GM12865 (cell line): ENCODE data around the gene EFHC1.

ENCODE experiments used
- DNase-seq: peaks from one replicate; pipeline ENCODE4 v3.0.0; 2010; ENCODE audit warnings: low read depth
- H3K4me3 ChIP-seq: 2 replicates; pipeline ENCODE4 v1.5.1; 2011; ENCODE audit warnings: mild to moderate bottlenecking, low read depth, low read length, control low read depth
- TF ChIP-seq, protein P1 (sequence below): IDR thresholded peaks from 2 replicates; pipeline ENCODE4 v1.5.1; 2011; ENCODE audit warnings: low read length, control low read depth, low read depth, inconsistent platforms; ENCODE audit not compliant: insufficient read depth; ENCODE audit errors: missing control alignments

The EFHC1 gene, protein sequence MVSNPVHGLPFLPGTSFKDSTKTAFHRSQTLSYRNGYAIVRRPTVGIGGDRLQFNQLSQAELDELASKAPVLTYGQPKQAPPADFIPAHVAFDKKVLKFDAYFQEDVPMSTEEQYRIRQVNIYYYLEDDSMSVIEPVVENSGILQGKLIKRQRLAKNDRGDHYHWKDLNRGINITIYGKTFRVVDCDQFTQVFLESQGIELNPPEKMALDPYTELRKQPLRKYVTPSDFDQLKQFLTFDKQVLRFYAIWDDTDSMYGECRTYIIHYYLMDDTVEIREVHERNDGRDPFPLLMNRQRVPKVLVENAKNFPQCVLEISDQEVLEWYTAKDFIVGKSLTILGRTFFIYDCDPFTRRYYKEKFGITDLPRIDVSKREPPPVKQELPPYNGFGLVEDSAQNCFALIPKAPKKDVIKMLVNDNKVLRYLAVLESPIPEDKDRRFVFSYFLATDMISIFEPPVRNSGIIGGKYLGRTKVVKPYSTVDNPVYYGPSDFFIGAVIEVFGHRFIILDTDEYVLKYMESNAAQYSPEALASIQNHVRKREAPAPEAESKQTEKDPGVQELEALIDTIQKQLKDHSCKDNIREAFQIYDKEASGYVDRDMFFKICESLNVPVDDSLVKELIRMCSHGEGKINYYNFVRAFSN

DNA sequence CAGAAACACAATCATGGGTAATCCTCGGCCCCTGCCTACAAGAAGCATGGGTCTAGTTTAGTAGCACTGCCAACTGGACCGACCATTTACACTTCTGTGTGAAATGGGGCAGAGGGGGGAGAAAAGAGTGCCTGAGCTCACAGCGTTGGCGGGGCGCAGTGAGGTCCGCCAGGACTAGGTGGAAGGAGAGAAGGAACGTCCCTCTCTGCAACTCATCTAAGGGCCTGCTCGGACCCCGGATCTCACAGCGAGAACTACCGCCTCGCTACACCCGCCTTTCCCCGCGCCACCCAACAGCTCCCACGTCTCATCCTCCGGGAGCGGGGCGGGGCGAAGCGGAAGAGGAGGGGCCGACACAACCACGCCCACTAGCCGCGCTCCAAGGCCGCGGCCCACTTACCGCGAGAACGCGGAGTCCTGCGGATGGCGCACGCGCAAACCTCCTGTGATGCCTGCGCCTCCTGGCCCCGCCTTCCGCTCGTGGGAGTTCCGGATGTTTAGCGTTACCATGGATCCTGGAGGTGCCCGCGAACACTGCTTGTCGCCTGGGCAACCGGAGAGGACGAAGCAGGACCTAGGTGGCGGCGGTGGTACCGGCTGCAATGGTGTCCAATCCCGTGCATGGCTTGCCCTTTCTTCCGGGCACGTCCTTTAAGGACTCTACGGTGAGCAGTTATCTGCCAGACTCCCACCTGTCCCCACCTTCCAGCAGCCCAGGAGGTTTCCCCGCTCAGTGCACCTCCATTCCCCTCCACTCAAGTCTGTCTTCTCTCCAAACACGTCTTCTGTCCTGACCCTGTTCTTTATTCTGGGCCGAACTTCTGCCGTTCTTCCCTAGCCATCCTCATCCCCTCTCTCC is at the start of gene EFHC1:
Gene EFHC1, plus strand, starts transcription at position 534 of the 859 bp plus-strand sequence. Its CDS starts 69 bp downstream, at position 603.
- TF ChIP-seq, protein P1, sequence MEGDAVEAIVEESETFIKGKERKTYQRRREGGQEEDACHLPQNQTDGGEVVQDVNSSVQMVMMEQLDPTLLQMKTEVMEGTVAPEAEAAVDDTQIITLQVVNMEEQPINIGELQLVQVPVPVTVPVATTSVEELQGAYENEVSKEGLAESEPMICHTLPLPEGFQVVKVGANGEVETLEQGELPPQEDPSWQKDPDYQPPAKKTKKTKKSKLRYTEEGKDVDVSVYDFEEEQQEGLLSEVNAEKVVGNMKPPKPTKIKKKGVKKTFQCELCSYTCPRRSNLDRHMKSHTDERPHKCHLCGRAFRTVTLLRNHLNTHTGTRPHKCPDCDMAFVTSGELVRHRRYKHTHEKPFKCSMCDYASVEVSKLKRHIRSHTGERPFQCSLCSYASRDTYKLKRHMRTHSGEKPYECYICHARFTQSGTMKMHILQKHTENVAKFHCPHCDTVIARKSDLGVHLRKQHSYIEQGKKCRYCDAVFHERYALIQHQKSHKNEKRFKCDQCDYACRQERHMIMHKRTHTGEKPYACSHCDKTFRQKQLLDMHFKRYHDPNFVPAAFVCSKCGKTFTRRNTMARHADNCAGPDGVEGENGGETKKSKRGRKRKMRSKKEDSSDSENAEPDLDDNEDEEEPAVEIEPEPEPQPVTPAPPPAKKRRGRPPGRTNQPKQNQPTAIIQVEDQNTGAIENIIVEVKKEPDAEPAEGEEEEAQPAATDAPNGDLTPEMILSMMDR = no peak
- peak within 1 kb of the TSS; percentile 74 for H3K4me3 ChIP-seq
- DNase-seq = peak; percentile 99

DNA sequence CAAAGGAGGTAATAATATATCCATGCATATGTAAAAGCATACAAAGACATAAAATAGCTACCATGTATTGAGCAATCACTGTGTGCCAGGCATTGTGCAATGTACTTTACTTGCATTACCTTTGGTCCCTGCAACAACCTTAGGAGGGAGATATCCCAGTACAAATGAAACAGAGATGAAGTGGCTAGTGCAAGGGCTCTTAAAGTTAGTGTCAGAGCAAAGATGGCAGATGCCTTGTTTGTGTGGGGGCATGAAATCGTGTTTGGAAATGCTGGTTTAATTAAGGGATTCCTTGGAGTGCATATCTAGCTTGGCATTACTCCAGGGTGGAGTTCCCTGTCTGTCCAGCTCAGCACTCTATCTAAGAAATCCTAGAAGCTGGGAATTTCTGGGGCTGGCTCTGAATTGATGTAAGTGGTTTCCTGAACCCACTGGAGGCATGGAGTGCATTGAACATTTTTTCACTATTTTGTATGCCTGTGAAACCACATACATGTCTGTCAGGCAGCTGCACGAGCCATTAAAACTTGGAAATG is 48.4 kb upstream of the EFHC1 start:
- no peak overlapping the region for H3K4me3 ChIP-seq
- DNase-seq = no peak
- TF ChIP-seq, protein P1 = no peak

DNA sequence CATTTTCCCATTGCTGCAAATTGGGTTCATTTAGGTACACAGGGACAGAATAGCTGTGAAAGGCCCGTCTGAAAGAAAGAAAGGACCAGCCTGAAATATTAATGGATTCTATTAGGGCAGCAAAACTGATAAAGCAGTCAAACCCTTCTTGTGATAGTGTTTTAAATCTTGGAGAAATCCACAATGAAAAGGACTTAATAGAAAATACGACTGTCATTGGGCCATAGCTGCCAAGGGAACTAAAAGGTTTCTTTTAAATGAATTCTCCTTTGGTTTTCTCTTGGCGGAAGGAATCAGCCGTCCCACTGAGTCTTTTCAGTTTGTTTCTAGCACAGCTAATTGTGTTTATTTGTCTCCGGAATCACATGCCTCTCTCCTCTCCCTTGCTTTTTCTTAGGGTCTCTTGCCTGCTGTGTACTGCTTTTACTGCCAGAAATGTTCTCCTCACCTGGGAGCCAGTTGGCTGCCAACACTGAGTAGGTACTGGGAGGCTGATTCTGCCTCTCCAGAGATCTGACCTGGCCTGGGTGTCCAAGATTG is 46.9 kb upstream of the EFHC1 start:
- no peak for DNase-seq
- TF ChIP-seq, protein P1 = no peak
- no peak overlapping the region for H3K4me3 ChIP-seq

DNA sequence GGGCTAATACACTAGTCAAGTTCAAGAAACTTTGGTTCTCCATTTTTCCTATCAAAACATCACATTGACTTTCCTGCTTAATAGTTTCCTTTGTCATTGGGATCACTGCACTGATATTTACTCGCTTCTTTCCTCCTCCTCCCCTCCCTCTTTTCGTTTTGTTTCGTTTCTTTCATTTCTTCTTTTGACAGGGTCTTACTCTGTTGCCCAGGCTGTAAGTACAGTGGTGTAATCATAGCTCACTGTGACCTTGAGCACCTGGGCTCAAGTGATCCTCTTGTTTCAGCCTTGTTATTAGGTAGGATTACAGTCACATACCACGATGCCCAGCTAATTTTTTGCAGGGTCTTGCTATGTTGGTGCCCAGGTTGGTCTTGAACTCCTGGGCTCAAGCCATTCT is 45.9 kb upstream of the EFHC1 start:
- no peak for DNase-seq
- TF ChIP-seq, protein P1 = no peak
- H3K4me3 ChIP-seq = no peak overlapping the region

DNA sequence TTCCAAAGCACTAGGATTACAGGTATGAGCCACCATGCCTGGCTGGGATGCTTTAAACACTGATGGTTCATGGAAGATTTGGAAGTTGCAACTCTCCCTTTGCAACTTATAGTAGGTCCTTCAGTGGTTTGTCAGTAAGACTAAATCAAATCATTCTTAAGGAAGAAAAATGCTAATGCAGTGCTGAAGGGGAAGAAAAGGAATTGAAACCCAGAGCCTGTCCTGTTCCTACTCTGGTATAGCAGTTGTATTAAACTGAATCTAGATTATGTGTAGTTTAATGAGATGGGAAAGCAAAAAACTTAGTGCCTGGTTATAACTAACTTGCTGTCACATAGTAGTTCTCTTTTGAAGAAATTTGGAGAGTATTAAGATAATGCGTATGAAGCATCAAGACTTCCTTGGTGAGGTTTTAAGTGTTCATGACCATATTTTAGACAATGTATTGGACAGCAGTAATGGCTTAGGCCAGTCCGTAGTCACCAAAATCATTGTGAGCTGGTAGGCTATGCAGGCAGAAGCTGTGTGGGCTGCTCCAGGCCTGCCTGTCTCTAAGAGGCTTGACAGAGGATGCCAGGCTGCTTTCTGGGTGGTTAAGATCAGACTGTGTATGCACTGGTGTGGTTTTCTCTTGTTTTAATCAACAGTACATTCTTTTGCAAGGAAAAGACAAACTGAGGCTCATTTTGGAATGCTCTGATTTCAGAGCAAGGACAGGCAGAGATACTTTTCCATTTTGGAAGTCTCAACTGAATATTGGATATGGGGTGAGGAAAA is 44.2 kb upstream of the EFHC1 start:
- no peak overlapping the region for H3K4me3 ChIP-seq
- TF ChIP-seq, protein P1 = no peak
- DNase-seq = no peak

DNA sequence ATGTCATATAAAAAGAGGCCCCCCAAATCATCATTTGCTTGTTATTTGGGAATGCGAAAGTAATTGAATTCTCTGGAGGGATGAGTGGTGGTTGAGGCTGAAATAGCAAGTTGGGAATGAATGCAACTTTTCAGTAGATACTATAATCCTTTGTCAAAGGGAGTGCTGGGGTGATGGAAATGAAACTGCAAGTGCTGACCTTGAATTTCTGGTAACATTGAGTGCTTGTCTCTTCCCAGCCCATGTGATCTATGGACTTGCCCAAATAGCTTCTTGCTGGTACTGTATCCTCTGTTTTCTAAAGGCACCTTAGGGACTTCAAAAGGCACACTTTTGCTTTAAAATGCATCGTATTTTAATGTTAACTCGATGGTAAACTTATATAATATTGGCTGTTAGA is 43.4 kb upstream of the EFHC1 start:
- H3K4me3 ChIP-seq = no peak overlapping the region
- TF ChIP-seq, protein P1 = no peak
- DNase-seq = no peak
